ENCODE results near the gene TOGARAM1.
A peak's percentile ranks its signal among the peaks of the same experiment; 100 is the strongest.

Gene TOGARAM1, protein sequence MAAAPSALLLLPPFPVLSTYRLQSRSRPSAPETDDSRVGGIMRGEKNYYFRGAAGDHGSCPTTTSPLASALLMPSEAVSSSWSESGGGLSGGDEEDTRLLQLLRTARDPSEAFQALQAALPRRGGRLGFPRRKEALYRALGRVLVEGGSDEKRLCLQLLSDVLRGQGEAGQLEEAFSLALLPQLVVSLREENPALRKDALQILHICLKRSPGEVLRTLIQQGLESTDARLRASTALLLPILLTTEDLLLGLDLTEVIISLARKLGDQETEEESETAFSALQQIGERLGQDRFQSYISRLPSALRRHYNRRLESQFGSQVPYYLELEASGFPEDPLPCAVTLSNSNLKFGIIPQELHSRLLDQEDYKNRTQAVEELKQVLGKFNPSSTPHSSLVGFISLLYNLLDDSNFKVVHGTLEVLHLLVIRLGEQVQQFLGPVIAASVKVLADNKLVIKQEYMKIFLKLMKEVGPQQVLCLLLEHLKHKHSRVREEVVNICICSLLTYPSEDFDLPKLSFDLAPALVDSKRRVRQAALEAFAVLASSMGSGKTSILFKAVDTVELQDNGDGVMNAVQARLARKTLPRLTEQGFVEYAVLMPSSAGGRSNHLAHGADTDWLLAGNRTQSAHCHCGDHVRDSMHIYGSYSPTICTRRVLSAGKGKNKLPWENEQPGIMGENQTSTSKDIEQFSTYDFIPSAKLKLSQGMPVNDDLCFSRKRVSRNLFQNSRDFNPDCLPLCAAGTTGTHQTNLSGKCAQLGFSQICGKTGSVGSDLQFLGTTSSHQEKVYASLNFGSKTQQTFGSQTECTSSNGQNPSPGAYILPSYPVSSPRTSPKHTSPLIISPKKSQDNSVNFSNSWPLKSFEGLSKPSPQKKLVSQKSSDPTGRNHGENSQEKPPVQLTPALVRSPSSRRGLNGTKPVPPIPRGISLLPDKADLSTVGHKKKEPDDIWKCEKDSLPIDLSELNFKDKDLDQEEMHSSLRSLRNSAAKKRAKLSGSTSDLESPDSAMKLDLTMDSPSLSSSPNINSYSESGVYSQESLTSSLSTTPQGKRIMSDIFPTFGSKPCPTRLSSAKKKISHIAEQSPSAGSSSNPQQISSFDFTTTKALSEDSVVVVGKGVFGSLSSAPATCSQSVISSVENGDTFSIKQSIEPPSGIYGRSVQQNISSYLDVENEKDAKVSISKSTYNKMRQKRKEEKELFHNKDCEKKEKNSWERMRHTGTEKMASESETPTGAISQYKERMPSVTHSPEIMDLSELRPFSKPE (N-terminal part only)
- 10.2 to 40.9 (median 23.4) reads per million in 17 experiments for total RNA-seq

DNA sequence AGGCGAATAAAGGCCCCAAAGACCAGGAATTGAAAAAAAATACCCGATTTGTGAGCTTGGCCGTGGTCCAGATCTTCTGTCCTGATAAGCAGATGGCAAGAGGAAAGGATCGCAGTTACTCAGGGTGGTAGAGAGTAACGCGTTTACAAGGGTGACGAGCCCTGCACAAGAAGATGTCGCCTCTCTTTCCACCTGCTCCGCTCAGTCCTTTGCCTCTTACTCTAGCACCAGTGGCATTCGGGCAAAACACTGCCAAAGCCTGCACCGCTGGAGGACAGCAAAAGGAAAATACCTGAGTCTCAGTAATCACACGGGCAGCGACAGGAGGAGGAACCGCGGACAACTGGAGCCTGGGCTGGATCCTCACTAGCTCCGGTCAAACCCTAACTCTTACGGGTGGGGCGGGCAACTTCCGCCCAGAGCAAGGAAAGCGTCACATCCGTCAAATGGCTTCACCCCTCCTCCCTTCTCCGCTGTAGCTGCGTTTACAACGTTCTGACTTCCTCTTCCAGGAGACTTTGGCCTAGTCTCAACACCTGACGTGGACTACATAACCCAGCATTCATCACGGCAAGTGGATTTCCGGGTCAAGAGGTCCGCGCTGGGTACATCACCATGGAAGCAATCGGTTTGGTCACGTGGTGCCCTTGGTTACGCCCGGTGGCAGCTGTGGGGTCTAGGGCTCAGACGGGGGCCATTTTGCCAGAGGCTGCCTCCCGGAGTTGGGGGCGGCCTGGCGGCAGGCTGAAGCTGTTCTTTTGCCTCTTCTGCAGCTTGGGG, at the start of gene TOGARAM1, which contains the start of gene KLHL28:
Gene TOGARAM1 (plus strand): TSS at position 637 of the 780 bp plus-strand sequence. CDS start 232 bp downstream, outside the sequence.
Gene KLHL28 (minus strand): TSS at position 394 of the 780 bp plus-strand sequence. CDS start 16,019 bp downstream, outside the sequence.
- peak; percentile 96 to 100 (median 98) for DNase-seq

DNA sequence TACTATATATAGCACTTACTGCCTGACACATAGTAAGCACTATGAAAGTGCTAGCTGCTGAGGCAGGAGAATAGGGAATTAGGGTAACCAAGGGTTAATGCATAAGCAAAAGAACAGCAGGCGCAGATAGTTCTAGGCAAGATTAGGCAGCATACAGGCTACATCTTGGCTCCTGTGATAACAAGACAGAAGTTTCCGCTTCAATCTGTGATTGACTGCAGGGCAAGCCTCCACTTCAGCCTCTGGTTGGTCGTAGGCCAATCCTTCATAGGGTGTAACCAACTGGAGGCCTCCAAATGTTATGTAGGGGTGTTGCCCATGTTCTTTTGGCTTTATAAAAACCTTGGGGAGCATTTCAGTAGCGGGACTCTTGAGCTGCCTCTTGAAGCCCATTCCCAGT, 47.1 kb upstream of the TOGARAM1 start:
- no peak for DNase-seq

DNA sequence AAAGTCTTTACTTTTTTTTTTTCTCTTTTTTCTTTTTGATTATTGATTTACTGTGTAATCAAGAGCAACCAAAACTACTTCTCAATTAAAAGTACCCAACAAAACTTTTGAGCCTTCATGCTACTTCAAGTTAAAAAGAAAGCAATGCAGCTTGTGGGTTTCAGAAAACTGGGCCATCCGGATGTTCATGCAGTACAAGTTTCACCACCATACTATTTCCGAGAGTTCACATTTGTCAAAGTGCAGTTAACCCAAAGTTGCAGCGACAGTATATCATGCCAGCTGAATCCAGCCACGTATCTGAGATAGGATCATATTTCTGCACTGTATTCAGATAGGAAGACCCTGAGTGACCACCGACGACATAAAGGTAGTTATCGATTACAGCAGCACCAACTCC, 33.2 kb upstream of the TOGARAM1 start:
- DNase-seq: no peak

DNA sequence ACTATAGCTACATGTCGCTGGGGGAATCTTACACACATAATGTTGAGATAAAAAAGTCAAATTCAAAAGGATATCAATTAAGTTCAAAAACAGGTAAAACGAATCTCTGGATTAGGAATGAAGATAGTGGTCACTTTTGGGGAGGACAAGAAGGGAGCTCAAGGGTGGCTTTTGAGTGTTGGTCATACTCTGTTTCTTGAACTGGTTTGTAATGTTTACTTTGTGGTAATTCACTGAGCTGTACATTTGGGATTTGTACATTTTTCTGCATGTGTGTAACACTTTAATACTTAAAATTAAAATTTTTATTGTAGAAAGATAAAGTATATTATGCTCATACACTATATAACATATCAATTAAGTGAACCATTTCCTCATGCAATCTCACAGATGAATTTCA, 26.8 kb upstream of the TOGARAM1 start:
- DNase-seq: no peak

DNA sequence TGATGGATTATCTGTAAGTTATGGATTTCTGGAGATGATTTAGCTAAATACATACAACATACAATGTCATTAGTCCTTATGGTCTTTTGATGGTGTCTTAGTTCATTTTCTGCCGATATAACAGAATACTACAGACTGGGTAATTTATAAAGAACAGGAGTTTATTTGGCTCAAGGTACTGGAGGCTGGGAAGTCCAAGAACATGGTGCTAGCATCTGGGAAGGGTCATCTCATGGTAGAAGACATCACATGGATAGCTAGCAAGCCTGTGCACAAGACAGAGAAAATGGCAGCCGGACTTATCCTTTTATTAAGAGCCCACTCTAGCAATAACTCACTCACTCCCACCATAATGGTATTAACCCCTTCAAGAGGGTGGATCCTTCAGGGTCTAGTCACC, 24.4 kb upstream of the TOGARAM1 start:
- no peak for DNase-seq

DNA sequence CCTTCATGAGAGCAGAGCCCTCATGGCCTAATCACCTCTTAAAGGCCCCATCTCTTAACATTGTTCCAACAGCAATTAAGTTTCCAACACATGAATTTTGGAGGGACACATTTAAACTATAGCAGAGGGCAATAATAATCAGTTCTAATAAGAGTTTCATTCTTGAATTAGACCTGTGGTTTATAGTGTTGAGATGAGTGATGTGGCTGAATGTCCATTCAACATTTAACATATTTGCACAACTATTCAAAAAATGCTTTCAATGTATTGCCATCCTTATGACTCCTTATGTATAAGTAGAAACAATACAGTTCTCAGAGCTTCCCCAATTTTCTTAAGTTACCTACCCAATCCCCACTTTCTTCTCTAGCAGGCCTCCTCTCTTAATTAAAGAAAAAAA, 21.8 kb upstream of the TOGARAM1 start:
- no peak for DNase-seq

DNA sequence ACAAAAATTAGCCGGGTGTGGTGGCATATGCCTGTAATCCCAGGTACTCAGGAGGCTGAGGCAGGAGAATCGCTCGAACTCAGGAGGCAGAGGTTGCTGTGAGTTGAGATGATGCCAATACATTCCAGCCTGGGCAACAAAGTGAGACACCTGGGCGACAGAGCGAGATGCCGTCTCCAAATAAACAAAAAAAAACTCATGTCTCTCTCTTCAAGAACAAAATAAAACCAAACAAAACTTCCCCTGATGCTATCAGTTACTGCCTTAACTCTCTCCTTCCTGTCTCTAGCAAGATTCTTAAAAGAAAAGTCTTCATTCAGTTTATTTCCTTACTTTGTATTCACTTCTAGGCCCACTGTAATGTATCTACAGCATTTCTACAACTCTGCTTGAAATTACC, 21.0 kb upstream of the TOGARAM1 start:
- no peak for DNase-seq

DNA sequence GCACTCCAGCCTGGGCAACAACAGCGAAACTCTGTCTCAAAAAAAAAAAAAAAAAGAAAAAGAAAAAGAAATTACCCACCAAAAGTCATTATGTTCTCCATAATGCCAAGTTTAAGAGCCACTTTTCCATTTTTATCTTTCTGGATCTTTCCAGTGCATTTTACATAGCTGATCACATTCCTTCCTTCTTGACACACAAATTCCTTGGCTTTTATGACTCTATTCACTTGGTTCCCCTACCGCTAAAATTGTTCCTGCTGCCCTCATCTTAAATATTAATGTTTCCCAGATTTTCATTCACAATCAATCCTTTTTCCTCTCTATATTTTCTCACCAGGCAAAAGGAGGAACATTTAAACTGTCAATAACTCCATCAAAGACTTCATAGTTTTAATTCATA, 20.4 kb upstream of the TOGARAM1 start:
- no peak for DNase-seq

DNA sequence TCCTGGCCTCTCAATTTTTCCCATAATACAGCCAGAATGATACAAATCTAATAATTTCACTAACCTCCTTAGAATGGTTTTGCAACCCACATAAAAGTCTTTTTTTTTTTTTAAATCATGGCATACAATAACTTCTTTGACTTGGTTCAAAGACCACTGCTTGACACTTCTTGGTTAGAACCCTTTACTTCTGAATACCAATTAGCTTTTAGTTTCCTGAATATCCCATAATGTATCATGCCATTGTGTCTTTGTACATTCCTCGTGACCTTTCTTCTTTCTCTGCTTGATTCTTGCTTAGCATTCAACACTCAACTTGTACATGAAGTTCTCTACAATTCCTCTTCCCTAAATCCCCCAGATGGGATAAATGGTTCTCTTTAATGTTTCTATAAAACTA, 19.6 kb upstream of the TOGARAM1 start:
- no peak for DNase-seq

DNA sequence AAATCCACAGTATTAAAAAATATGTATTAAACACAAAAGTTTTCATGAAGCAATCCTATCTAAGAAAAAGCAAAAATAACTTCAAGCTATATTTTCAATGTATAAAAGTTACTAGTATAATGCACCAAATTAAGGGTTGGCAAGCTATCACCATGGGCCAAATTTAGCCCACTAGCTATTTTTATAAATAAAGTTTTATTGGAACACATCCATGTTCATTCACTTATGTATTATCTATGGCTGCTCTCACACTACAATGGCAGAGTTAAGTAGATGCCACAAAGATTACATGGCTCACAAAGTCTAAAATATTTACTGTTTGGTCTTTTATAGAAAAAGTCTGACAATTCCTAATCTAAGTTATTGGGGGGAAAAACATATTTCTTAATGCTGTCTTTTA, 17.9 kb upstream of the TOGARAM1 start:
- no peak for DNase-seq

DNA sequence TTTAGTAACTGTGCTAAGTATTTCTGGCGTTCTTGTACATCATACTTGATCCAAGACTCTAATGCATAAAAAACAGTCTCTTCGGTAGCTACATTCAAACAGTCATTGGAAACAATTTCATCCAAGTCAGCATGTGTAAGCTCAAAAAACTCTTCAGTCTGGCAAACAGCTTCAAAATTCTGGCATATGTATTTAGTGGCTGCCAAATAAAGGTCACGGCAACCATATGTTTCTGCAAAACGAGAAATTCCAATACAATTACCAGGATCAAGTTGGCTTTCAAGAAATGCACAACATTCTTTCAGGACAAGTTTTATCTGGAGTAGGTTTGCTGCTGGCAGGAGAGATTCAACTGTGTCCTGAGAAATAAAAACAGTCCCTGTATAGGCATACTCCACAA, 16.7 kb upstream of the TOGARAM1 start:
- DNase-seq: no peak

DNA sequence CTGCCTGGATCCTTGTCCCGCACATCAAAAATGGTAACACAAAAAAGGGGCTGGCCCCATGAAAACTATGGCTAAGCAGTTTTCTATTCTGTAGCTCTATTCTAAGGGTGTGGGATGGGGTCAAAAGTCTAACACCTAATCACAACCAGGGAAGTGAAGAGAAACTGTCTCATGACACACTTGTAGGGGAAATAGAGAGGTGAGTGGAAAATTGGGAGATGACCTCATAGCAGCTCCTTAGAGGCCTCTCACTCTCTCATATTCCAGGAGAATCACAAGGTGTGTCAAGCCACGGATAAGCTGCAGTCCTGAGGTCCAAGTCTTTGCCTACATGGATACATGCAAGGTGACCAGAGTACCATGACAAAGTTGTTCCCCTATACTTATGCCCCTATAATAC, 10.9 kb upstream of the TOGARAM1 start:
- DNase-seq: no peak

DNA sequence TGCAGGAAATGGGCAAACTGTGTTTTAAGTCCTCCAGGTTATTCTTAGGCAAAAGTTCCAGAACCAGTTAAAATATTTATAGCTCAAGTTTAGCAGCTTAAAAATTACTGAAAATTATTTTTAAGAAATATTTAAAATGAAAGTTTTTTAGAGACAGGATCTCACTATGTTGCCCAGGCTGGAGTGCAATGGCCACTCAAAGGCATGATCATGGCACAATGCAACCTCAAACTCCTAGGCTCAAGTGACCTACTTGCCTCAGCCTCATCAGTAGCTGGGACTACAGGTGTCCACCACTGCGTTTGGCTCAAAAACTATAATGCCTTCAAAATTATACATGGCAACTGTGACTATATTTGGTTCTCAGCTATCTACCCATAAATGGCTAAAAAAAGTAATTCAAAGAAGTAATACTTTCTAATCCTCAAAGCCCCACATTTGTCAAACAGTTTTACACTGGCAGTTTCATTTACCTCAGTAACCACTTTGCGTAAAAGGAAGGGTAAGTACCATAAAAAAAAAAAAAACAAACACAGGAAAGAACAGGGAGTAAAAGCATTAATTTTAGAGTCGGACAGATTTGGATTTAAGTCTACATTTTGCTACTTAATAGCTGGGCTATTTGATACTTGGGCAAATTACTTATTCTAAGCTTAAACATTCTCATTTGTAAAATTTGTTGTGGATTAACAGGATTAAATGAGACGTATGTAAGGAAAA, 9.4 kb upstream of the TOGARAM1 start:
- DNase-seq: no peak

DNA sequence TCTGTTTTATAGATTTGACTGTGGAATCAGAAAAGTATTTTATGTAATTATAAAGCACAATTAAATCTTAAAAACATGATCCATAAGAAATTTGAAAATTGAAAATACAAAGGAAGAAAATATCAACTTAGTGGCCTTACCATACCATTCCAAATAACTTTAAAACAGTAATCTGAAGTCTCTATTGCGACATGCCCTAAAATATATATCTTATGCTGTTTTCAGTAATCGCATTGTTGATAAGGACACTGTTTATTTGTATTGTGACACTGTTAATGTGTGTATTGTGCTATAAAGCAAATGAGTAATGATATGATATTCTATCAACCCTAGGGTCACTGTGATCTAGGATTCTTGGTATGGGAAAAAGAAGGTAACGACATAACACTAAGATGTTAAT, 7.2 kb upstream of the TOGARAM1 start:
- no peak for DNase-seq

DNA sequence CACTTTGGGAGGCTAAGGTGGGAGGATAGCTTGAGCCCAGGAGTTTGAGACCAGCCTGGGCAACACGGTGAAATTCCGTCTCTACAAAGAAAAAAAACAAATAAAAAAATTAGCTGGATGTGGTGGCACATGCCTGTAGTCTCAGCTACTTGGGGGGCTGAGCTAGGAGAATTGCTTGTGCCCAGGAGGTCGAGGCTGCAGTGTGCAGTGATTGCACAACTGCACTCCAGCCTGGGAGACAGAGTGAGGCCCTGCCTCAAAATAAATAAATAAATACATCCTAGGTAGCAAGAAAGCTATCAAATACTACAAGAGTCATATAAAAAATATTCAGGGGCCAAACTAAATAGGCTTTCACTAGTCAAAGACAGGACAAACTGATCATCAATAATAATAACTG, 6.5 kb upstream of the TOGARAM1 start:
- no peak for DNase-seq

DNA sequence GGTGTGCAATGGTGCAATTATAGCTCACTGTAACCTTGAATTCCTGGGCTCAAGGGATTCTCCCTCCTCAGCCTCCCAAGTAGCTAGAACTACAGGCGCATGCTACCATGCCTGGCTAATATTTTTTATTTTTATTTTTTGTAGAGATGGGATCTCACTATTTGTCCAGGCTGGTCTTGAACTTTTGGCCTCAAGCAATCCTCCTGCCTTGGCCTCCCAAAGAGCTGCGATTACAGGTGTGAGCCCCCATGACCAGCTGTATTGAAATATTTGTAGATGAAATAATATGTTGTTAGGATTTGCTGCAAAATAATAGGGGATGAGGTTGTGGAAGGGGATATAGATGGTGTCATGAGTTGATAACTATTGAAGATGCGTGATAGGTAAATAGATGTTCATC, 5.1 kb upstream of the TOGARAM1 start:
- no peak for DNase-seq

DNA sequence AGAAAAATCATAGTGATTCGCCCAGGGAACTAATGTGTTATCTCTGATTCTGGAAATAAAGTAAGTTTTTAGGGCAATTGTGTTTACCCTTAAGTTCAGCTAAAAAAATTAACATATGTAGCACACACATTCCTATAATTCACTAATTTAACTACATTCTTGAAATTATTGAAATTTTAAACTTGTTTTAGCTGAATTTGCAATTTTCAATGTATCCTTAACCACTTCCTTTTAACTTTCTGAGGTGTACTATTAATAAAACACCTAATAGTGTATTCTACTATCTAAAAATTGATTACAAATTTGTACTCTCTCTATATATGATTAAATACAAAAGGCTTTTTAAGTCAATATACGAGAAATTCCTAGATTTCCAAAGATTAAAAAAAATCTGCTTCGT, 2.5 kb upstream of the TOGARAM1 start:
- no peak for DNase-seq

DNA sequence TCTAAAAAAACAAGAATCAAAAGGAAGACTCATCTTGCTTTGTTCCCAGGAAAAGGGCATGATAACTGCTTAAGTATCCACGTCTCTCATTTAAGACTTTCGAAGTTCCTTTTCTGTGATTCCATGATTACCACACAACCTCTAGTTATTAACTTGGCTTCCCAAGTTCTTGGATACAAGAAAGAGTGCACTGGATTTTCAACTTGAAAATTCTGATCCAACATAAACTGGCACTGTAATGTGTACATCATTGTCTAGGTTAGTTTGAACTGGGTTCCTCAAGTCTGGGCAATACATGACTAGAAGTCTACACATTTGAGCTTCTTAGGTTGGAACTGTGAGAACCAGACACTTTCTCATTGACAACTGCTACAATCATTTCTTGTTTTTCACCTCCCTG, 1.8 kb upstream of the TOGARAM1 start:
- peak in 1 of 4 experiments; percentile 6 for DNase-seq

DNA sequence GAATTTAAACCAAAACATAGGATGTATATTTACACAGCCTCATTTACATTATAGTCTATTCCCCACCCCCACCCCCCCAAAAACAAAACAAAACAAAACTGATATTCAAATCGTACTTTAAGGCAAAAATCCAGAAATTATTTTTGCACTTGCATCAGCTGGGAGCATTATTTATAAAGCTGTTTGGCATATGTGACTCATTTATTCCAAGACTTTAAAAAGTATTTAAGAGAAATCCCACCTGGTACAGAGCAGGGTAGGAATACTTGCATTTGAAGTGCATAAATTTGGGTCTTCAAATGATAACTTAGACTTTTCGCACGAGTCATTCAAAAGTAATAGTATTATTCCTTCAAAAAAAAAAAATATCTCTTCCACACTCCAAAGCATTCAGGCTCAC, 1.3 kb upstream of the TOGARAM1 start:
- DNase-seq: no peak

DNA sequence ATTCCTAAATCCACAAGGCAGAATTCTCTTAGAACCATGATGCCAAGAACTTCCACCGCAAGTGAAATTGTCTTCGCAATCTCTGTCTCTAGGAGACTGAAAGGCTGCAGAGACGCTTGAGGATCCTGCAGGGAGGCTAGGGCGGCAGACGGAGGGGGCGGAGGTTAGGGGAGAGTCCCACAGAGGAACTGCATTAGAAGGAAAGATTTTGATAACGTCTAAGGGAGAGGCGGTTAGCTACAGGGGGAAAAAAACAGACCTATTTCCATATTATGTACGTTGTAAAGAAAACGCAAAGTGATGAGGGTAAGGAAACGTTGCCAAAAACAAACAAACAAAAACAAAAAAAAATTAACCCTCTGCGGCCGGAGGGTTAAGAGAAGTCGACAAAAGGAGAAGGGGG, 838 bp upstream of the TOGARAM1 start:
- DNase-seq: peak; percentile 70 to 87 (median 80)
